GM12878 (cell line): ENCODE data around the gene MTMR6. TPM values are rescaled to one million over a fixed set of nuclear protein-coding genes. Genes with fewer than 3 reads are reported as not detected.

ENCODE experiments used
- ATAC-seq: fragments of 200-7000 bp; cut with Tn5 transposase; 3 replicates; pipeline ENCODE4 v1.9.1; 2020; ENCODE audit warnings: mild to moderate bottlenecking, moderate library complexity
- BruUV-seq: library from RNA; stranded (reverse); fragments of 400-500 nt; replicated peaks from 2 replicates; lab custom pipeline; 2021; lab: Mats Ljungman, UMichigan
- CTCF ChIA-PET: fragments of 300-600 bp; sonication (Branson Sonifier 250); formaldehyde crosslinking; extraction: SDS; loops from one replicate; lab custom pipeline; 2021; ENCODE audit warnings: inconsistent platforms; lab: Yijun Ruan, JAX
- POLR2A ChIA-PET: fragments of 350-600 bp; formaldehyde crosslinking; extraction: SDS; loops from one replicate; lab custom pipeline; 2021; ENCODE audit warnings: inconsistent platforms; lab: Charles Lee
- RAD21 ChIA-PET: fragments of 300-600 bp; sonication (Branson Sonifier 250); formaldehyde crosslinking; loops from one replicate; lab custom pipeline; 2023; ENCODE audit warnings: antibody characterized with exemption; ENCODE audit not compliant: unreplicated experiment; lab: Charles Lee
- SMC1A ChIA-PET: fragments of 300-600 bp; sonication (Branson Sonifier 250); formaldehyde crosslinking; loops from one replicate; lab custom pipeline; 2023; ENCODE audit not compliant: unreplicated experiment, uncharacterized antibody; lab: Charles Lee
- DNase-seq: peaks from one replicate; pipeline ENCODE4 v3.0.0-alpha.2; 2011; ENCODE audit warnings: low read depth, low spot score
- FAIRE-seq: peaks from 3 replicates; lab custom pipeline; 2011; peaks lifted over from hg19 to GRCh38; lab: Jason Lieb, UNC
- H2AFZ ChIP-seq: 2 replicates; pipeline ENCODE4 v1.6.0; 2011; ENCODE audit warnings: low read depth, low read length, control low read depth; ENCODE audit not compliant: control insufficient read depth
- H3K27ac ChIP-seq: 2 replicates; pipeline ENCODE4 v1.5.1; 2011; ENCODE audit warnings: control low read depth; ENCODE audit not compliant: control insufficient read depth, insufficient read depth
- H3K27me3 ChIP-seq, 2 experiments: replicated peaks in 1 of 2; 2 replicates each; pipeline versions ENCODE4 v1.6.0 to v1.6.1; 2011; ENCODE audit warnings: low read length in 1 of 2; ENCODE audit not compliant: control insufficient read depth in 2 of 2, insufficient read depth in 2 of 2
- H3K36me3 ChIP-seq, 2 experiments: 2 replicates each; pipeline ENCODE4 v1.5.1; 2011; ENCODE audit warnings: low read length in 1 of 2; ENCODE audit not compliant: control insufficient read depth in 2 of 2, insufficient read depth in 2 of 2
- H3K4me1 ChIP-seq: 2 replicates; pipeline ENCODE4 v1.6.1; 2011; ENCODE audit warnings: mild to moderate bottlenecking, low read length, moderate library complexity, mixed read lengths; ENCODE audit not compliant: control insufficient read depth, insufficient read depth
- H3K4me2 ChIP-seq: 2 replicates; pipeline ENCODE4 v1.6.0; 2011; ENCODE audit warnings: control low read depth; ENCODE audit not compliant: control insufficient read depth, insufficient read depth
- H3K4me3 ChIP-seq: fragments of 200-600 bp; sonication (generic); 2 replicates; pipeline ENCODE4 v1.5.1; 2016
- H3K79me2 ChIP-seq: 2 replicates; pipeline ENCODE4 v1.6.0; 2011; ENCODE audit warnings: low read length; ENCODE audit not compliant: control insufficient read depth, insufficient read depth
- H3K9ac ChIP-seq: 2 replicates; pipeline ENCODE4 v1.8.0; 2011; ENCODE audit warnings: low read length, control low read depth, mixed read lengths; ENCODE audit not compliant: control insufficient read depth, insufficient read depth
- H3K9me3 ChIP-seq: replicated peaks from 3 replicates; pipeline ENCODE4 v1.5.1; 2011; ENCODE audit warnings: mild to moderate bottlenecking, low read length; ENCODE audit not compliant: control insufficient read depth, insufficient read depth
- H4K20me1 ChIP-seq: 2 replicates; pipeline ENCODE4 v1.6.0; 2011; ENCODE audit not compliant: control insufficient read depth, insufficient read depth
- BCL11A ChIP-seq: IDR thresholded peaks from 2 replicates; pipeline ENCODE4 v1.6.1; 2011; ENCODE audit warnings: low read depth, low read length
- BCL3 ChIP-seq: IDR thresholded peaks from 2 replicates; pipeline ENCODE4 v1.6.1; 2011; ENCODE audit warnings: borderline replicate concordance, low read depth, mild to moderate bottlenecking, moderate library complexity, low read length; ENCODE audit not compliant: insufficient read depth, poor library complexity, severe bottlenecking
- CREM ChIP-seq: IDR thresholded peaks from 2 replicates; pipeline ENCODE4 v1.6.1; 2014; ENCODE audit warnings: antibody characterized with exemption, low read depth
- E4F1 ChIP-seq: fragments of 450-650 bp; IDR thresholded peaks from 2 replicates; pipeline ENCODE4 v1.6.1; 2018; ENCODE audit warnings: borderline replicate concordance, mild to moderate bottlenecking; ENCODE audit not compliant: partially characterized antibody
- EP300 ChIP-seq, 2 experiments: fragments of 150-350 bp in 1 of 2; IDR thresholded peaks; 2 replicates each; pipeline ENCODE4 v1.6.1; 2011 to 2012; ENCODE audit warnings: low read depth in 2 of 2, low read length in 2 of 2, borderline replicate concordance in 1 of 2, improper control_type of control experiment in 1 of 2, inconsistent platforms in 1 of 2; ENCODE audit not compliant: control insufficient read depth in 1 of 2
- ESRRA ChIP-seq: IDR thresholded peaks from 2 replicates; pipeline ENCODE4 v1.6.1; 2012; ENCODE audit warnings: mild to moderate bottlenecking, low read length, improper control_type of control experiment
- NR2F1 ChIP-seq: fragments of 450-650 bp; conservative IDR thresholded peaks from 2 replicates; pipeline ENCODE4 v1.6.1; 2017; ENCODE audit warnings: mild to moderate bottlenecking
- PAX5 ChIP-seq: IDR thresholded peaks from 2 replicates; pipeline ENCODE4 v1.6.1; 2011; ENCODE audit warnings: low read depth, low read length, borderline replicate concordance
- USF2 ChIP-seq: IDR thresholded peaks from 2 replicates; pipeline ENCODE4 v1.6.1; 2011; ENCODE audit warnings: low read depth, low read length, improper control_type of control experiment, borderline replicate concordance
- WRNIP1 ChIP-seq: IDR thresholded peaks from 2 replicates; pipeline ENCODE4 v1.6.1; 2011; ENCODE audit warnings: low read depth, low read length, improper control_type of control experiment, borderline replicate concordance
- ZZZ3 ChIP-seq: IDR thresholded peaks from 2 replicates; pipeline ENCODE4 v1.6.1; 2011; ENCODE audit warnings: low read depth; ENCODE audit not compliant: control insufficient read depth, insufficient read length
- WGBS: methylation state at CpG from one replicate; pipeline ENCODE4 v1.1.6; 2016; ENCODE audit warnings: low lambda C conversion rate; ENCODE audit not compliant: insufficient replicate concordance, insufficient coverage; ENCODE audit errors: missing lambda C conversion rate; 5-methylcytosine and 5-hydroxymethylcytosine counted together
- in situ Hi-C: fragments of 300-500 bp; cut with MboI; formaldehyde crosslinking; loops from 9 replicates; pipeline ENCODE4 v1.14.3; 2018; ENCODE audit warnings: mixed read lengths
- intact Hi-C: fragments of 100-400 bp; cut with micrococcal nuclease; formaldehyde crosslinking; loops from one replicate; pipeline ENCODE4 v1.14.2; 2022; ENCODE audit not compliant: unreplicated experiment
- polyA plus RNA-seq, 11 experiments: library from polyadenylated mRNA; depleted of rRNA in 4 of 11; unstranded in 6 of 11; stranded (reverse) in 5 of 11; fragments of >200 nt; fragmentation: Nextera tagmentation in 4 of 11; fragmentation: Illumina TruSeq in 1 of 11; extraction: Ambion mirVana in 4 of 11; extraction: Trizol in 1 of 11; gene quantifications; 1 replicate in 1 of 11; 2 replicates in 10 of 11; pipeline versions ENCODE4 v1.2.1 to v1.2.3, GENCODE V29; 2011 to 2016; ENCODE audit warnings: inconsistent platforms in 2 of 11, missing spikeins in 2 of 11, low read depth in 1 of 11
- total RNA-seq, 4 experiments: library from RNA; depleted of rRNA in 3 of 4; stranded (reverse); fragments of >200 nt in 3 of 4; fragmentation: Illumina TruSeq in 1 of 4; extraction: Trizol in 1 of 4; gene quantifications; 2 replicates each; pipeline versions ENCODE4 v1.2.1 to v1.2.3, GENCODE V29; 2013 to 2021
- TF ChIP-seq, protein P1 (sequence below): fragments of 450-650 bp; IDR thresholded peaks from 2 replicates; pipeline ENCODE4 v1.6.1; 2018; ENCODE audit warnings: mild to moderate bottlenecking, low read depth, moderate library complexity; ENCODE audit not compliant: partially characterized antibody
- TF ChIP-seq, protein P2 (sequence below): IDR thresholded peaks from 2 replicates; pipeline ENCODE4 v1.6.1; 2011; ENCODE audit warnings: low read depth, mild to moderate bottlenecking, low read length, moderate library complexity, borderline replicate concordance; ENCODE audit errors: extremely low read depth

The MTMR6 gene
- total and polyA plus RNA-seq, 10 of the 15 experiments (the other 5 are each of a cell fraction or from before 2014, with no cell fraction given), result 9.8 to 24.2 (median 16.0) TPM

GRCh38 chr13:25227690-25228089 is 59.6 kb downstream of the MTMR6 start:
- Histone ChIP-seq H3K79me2 (no peaks in the 10 kb centered on the region), H3K9me3 (no peaks in the 10 kb centered on the region), H2AFZ (no peak overlapping the region), H3K27ac (no peak overlapping the region), H3K27me3 (no peaks in the 10 kb centered on the region; a peak in 1 of 4 replicates), H3K36me3 (no peaks in the 10 kb centered on the region), H3K4me2 (no peak overlapping the region), H4K20me1 (no peaks in the 10 kb centered on the region), H3K4me1 (no peaks in the 10 kb centered on the region), H3K4me3 (no peak overlapping the region), H3K9ac (no peak overlapping the region)
- RAD21 ChIA-PET, result no interaction called here
- no TSS peak for BruUV-seq
- in situ Hi-C loops, result no loop called here
- intact Hi-C loops, result no loop called here
- SMC1A ChIA-PET, result interaction anchor here (0.6 kb wide), 1 partner anchor 530 kb away, joined by 3 read pairs; no protein-coding TSS in a partner anchor
- no peak for DNase-seq
- CTCF ChIA-PET, result no interaction called here
- 62% methylated on average over 15 of the region's 15 CpGs for WGBS
- FAIRE-seq, result no peak
- POLR2A ChIA-PET, result no interaction called here
- no peak for ATAC-seq
- TF ChIP-seq USF2, result no peak
- TF ChIP-seq E4F1, result no peak
- TF ChIP-seq WRNIP1, result no peak
- TF ChIP-seq ZZZ3, result no peak
- TF ChIP-seq CREM, result no peak
- TF ChIP-seq BCL3, result no peak
- TF ChIP-seq, protein P1, sequence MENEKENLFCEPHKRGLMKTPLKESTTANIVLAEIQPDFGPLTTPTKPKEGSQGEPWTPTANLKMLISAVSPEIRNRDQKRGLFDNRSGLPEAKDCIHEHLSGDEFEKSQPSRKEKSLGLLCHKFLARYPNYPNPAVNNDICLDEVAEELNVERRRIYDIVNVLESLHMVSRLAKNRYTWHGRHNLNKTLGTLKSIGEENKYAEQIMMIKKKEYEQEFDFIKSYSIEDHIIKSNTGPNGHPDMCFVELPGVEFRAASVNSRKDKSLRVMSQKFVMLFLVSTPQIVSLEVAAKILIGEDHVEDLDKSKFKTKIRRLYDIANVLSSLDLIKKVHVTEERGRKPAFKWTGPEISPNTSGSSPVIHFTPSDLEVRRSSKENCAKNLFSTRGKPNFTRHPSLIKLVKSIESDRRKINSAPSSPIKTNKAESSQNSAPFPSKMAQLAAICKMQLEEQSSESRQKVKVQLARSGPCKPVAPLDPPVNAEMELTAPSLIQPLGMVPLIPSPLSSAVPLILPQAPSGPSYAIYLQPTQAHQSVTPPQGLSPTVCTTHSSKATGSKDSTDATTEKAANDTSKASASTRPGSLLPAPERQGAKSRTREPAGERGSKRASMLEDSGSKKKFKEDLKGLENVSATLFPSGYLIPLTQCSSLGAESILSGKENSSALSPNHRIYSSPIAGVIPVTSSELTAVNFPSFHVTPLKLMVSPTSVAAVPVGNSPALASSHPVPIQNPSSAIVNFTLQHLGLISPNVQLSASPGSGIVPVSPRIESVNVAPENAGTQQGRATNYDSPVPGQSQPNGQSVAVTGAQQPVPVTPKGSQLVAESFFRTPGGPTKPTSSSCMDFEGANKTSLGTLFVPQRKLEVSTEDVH, result no peak
- no peak for TF ChIP-seq NR2F1
- TF ChIP-seq BCL11A, result no peak
- no peak for TF ChIP-seq PAX5
- TF ChIP-seq EP300 (IDR thresholded peaks at IDR 0.05; ENCODE audit: borderline replicate concordance in 1 of 2, control insufficient read depth in 1 of 2, low read depth in 2 of 2, low read length in 2 of 2), result no peak
- TF ChIP-seq, protein P2, sequence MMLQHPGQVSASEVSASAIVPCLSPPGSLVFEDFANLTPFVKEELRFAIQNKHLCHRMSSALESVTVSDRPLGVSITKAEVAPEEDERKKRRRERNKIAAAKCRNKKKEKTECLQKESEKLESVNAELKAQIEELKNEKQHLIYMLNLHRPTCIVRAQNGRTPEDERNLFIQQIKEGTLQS, result no peak
- TF ChIP-seq ESRRA, result no peak
